Natural killer cell (primary cell): Measurements from ENCODE around the gene ZDHHC17. TPM values are rescaled to one million over a fixed set of nuclear protein-coding genes. Genes with fewer than 3 reads are reported as not detected.

Experiments
- ATAC-seq, 3 donors: fragments of 150-1000 bp in 2 of 3; fragments of 200-7000 bp in 1 of 3; cut with Tn5 transposase; 1 replicate in 1 of 3; 2 replicates in 2 of 3; pipeline ENCODE4 v1.10.0; 2021; ENCODE audit warnings: mild to moderate bottlenecking in 2 of 3, moderate library complexity in 2 of 3
- DNase-seq, 2 donors: peaks; one replicate each; pipeline versions ENCODE4 v3.0.0 to v3.0.0-alpha.2; 2013 to 2021; ENCODE audit warnings: mixed read lengths in 1 of 2
- H3K27ac ChIP-seq: one replicate; pipeline ENCODE4 v1.5.1; 2013; ENCODE audit warnings: mild to moderate bottlenecking, low read length
- H3K27me3 ChIP-seq: one replicate; pipeline ENCODE4 v1.6.1; 2013; ENCODE audit warnings: low read length; ENCODE audit not compliant: control insufficient read depth, insufficient read depth
- H3K36me3 ChIP-seq: one replicate; pipeline ENCODE4 v1.6.1; 2013; ENCODE audit warnings: low read length; ENCODE audit not compliant: control insufficient read depth, insufficient read depth
- H3K4me1 ChIP-seq: one replicate; pipeline ENCODE4 v1.6.1; 2013; ENCODE audit warnings: low read length; ENCODE audit not compliant: control insufficient read depth, insufficient read depth
- H3K4me3 ChIP-seq: one replicate; pipeline ENCODE4 v1.5.1; 2013; ENCODE audit warnings: low read length
- H3K9me3 ChIP-seq: one replicate; pipeline ENCODE4 v1.6.1; 2013; ENCODE audit warnings: low read length; ENCODE audit not compliant: control insufficient read depth, insufficient read depth
- H3K27ac Mint-ChIP-seq, 2 donors: one replicate each; pipeline ENCODE4 v1.8.0; 2022; ENCODE audit warnings: mild to moderate bottlenecking in 2 of 2, mixed read lengths in 2 of 2, moderate library complexity in 1 of 2
- H3K27me3 Mint-ChIP-seq, 2 donors: one replicate each; pipeline ENCODE4 v1.8.0; 2022; ENCODE audit warnings: low read depth in 2 of 2, mixed read lengths in 2 of 2
- H3K36me3 Mint-ChIP-seq: one replicate; pipeline ENCODE4 v1.8.0; 2022; ENCODE audit warnings: mixed read lengths
- H3K4me1 Mint-ChIP-seq, 2 donors: one replicate each; pipeline ENCODE4 v1.8.0; 2022; ENCODE audit warnings: mixed read lengths in 2 of 2
- H3K4me3 Mint-ChIP-seq: one replicate; pipeline ENCODE4 v1.8.0; 2022; ENCODE audit warnings: mild to moderate bottlenecking, moderate library complexity, mixed read lengths
- H3K9me3 Mint-ChIP-seq, 2 donors: one replicate each; pipeline ENCODE4 v1.8.0; 2022; ENCODE audit warnings: mixed read lengths in 2 of 2
- CTCF ChIP-seq: fragments of 200-600 bp; IDR thresholded peaks from one replicate; pipeline ENCODE4 v1.8.0; 2022; ENCODE audit warnings: antibody characterized with exemption
- WGBS: methylation state at CpG from one replicate; pipeline ENCODE4 v1.1.7; 2013; ENCODE audit warnings: missing lambda C conversion rate; ENCODE audit not compliant: insufficient coverage; 5-methylcytosine and 5-hydroxymethylcytosine counted together
- intact Hi-C: fragments of 100-400 bp; cut with micrococcal nuclease; formaldehyde crosslinking; loops from one replicate; pipeline ENCODE4 v1.14.2; 2022
- total RNA-seq, 4 donors: library from RNA; stranded (reverse); fragments of 120-200 nt in 1 of 4; gene quantifications; one replicate each; pipeline versions ENCODE4 v1.2.3 to v1.2.4, GENCODE V29; 2013 to 2022

Gene ZDHHC17
- total RNA-seq, 3 donors from 2014 or later (not counting 1 experiment from before 2014, with no cell fraction given): 55.2 to 63.9 (median 58.4) TPM

GRCh38 chr12:76876696-76877229 lies 112.8 kb downstream of the ZDHHC17 start:
- no peak overlapping the region for H3K27ac ChIP-seq
- 81% methylated on average over 2 of the region's 2 CpGs for WGBS
- ATAC-seq (no peak), DNase-seq (no peak)
- no peak overlapping the region for H3K4me3 ChIP-seq
- intact Hi-C loops: no loop called here
- H3K9me3 ChIP-seq: no peaks in the 10 kb centered on the region
- H3K27ac Mint-ChIP-seq: no peak overlapping the region
- peaks cover 20% of the 10 kb centered on the region for H3K27me3 ChIP-seq
- no peak overlapping the region for H3K4me3 Mint-ChIP-seq
- no peaks in the 10 kb centered on the region for H3K36me3 ChIP-seq
- peaks cover 13% of the 10 kb centered on the region for H3K4me1 ChIP-seq
- no peak for TF ChIP-seq CTCF
- H3K36me3 Mint-ChIP-seq: no peaks in the 10 kb centered on the region
- no peaks in the 10 kb centered on the region for H3K9me3 Mint-ChIP-seq
- peaks cover 43 to 51% of the 10 kb centered on the region in 2 donors for H3K27me3 Mint-ChIP-seq
- peaks cover 13 to 20% of the 10 kb centered on the region in 2 donors for H3K4me1 Mint-ChIP-seq

GRCh38 chr12:76878099-76878898 lies 114.4 kb downstream of the ZDHHC17 start:
- H3K27me3 ChIP-seq: peaks cover 20% of the 10 kb centered on the region
- H3K36me3 Mint-ChIP-seq: no peaks in the 10 kb centered on the region
- peak in 1 of 2 donors; percentile 23 for DNase-seq
- H3K4me1 Mint-ChIP-seq: peaks cover 13 to 20% of the 10 kb centered on the region in 2 donors
- 1% methylated on average over 41 of the region's 44 CpGs for WGBS
- intact Hi-C loops: no loop called here
- peak in 2 of 3 donors; percentile 37 to 53 for ATAC-seq
- no peaks in the 10 kb centered on the region for H3K9me3 ChIP-seq
- H3K4me3 Mint-ChIP-seq: peak overlapping the region; percentile 97
- peaks cover 44 to 48% of the 10 kb centered on the region in 2 donors for H3K27me3 Mint-ChIP-seq
- peaks cover 13% of the 10 kb centered on the region for H3K4me1 ChIP-seq
- no peaks in the 10 kb centered on the region for H3K36me3 ChIP-seq
- no peak overlapping the region for H3K27ac ChIP-seq
- H3K9me3 Mint-ChIP-seq: no peaks in the 10 kb centered on the region
- H3K27ac Mint-ChIP-seq: peak overlapping the region in 1 of 2 donors; percentile 81
- TF ChIP-seq CTCF: no peak
- H3K4me3 ChIP-seq: peak overlapping the region; percentile 35

- peaks cover 20% of the 10 kb centered on the region for H3K27me3 ChIP-seq
- H3K4me3 ChIP-seq: peak within 1 kb of the TSS; percentile 35
- peaks cover 13% of the 10 kb centered on the region for H3K4me1 ChIP-seq
- H3K4me1 Mint-ChIP-seq: peaks cover 13 to 20% of the 10 kb centered on the region in 2 donors
- WGBS: 2% methylated on average over 69 of the region's 71 CpGs
- H3K4me3 Mint-ChIP-seq: peak within 1 kb of the TSS; percentile 97
- no peaks in the 10 kb centered on the region for H3K9me3 ChIP-seq
- H3K27ac Mint-ChIP-seq: peak within 1 kb of the TSS in 1 of 2 donors; percentile 81
- ATAC-seq: peak; percentile 64 to 87 (median 80)
- H3K9me3 Mint-ChIP-seq: no peaks in the 10 kb centered on the region
- no peaks in the 10 kb centered on the region for H3K36me3 Mint-ChIP-seq
- no peak within 1 kb of the TSS for H3K27ac ChIP-seq
- intact Hi-C loops: no loop called here
- DNase-seq: peak; percentile 32 to 66
- TF ChIP-seq CTCF: no peak
- H3K27me3 Mint-ChIP-seq: peaks cover 41 to 48% of the 10 kb centered on the region in 2 donors
- H3K36me3 ChIP-seq: no peaks in the 10 kb centered on the region
Observed at GRCh38 chr12:76878899-76879709, 115.2 kb downstream of the ZDHHC17 start, which contains the start of gene CSRP2. Gene CSRP2 (minus strand): TSS chr12:76879019. CDS start chr12:76866260, 12,759 bp downstream.
